GM21825 (cell line): ENCODE measurements around the gene ACADVL.
A peak's percentile ranks its signal among the peaks of the same experiment; 100 is the strongest.
"Not testable (repeated sequence)": the region's sequence is repeated elsewhere in the genome, so short reads cannot be mapped to it uniquely, and the experiment has no call there.

ENCODE experiments used
- ATAC-seq: cut with Tn5 transposase; IDR thresholded peaks from one replicate; pipeline ENCODE4 v1.9.1; 2021; ENCODE audit warnings: mild to moderate bottlenecking, moderate library complexity; ENCODE audit not compliant: unreplicated experiment

The ACADVL gene

GRCh38 chr17:7234083-7234951 is 14.6 kb downstream of the ACADVL start, which contains the start of gene DVL2:
TSS of gene DVL2 (minus strand) at chr17:7234517. CDS start at chr17:7234262, 255 bp downstream.
- peak; percentile 37 for ATAC-seq

- no peak for ATAC-seq
These were observed 16.2 kb downstream of the ACADVL start for GRCh38 chr17:7235693-7236665.

- no peak for ATAC-seq
These were observed 17.1 kb downstream of the ACADVL start for GRCh38 chr17:7236808-7237207.

GRCh38 chr17:7237266-7237760 is 17.6 kb downstream of the ACADVL start:
- ATAC-seq, result no peak

GRCh38 chr17:7237761-7238419 is 18.2 kb downstream of the ACADVL start:
- no peak for ATAC-seq

- no peak for ATAC-seq
These were observed 18.8 kb downstream of the ACADVL start for GRCh38 chr17:7238420-7239090.

- ATAC-seq, result peak; percentile 39
These were observed 19.6 kb downstream of the ACADVL start, which contains the start of gene PHF23 for GRCh38 chr17:7239091-7240027. TSS of gene PHF23 (minus strand) at chr17:7239457. CDS start at chr17:7239279, 178 bp downstream.

- ATAC-seq, result no peak
These were observed 20.6 kb downstream of the ACADVL start for GRCh38 chr17:7240375-7240774.

GRCh38 chr17:7241090-7241733 is 21.5 kb downstream of the ACADVL start:
- no peak for ATAC-seq

GRCh38 chr17:7241783-7242716 is 22.3 kb downstream of the ACADVL start, which contains the start of gene GABARAP:
TSS of gene GABARAP (minus strand) at chr17:7242449. CDS start at chr17:7242330, 119 bp downstream.
- peak; percentile 28 for ATAC-seq

GRCh38 chr17:7242717-7243452 is 23.1 kb downstream of the ACADVL start:
- ATAC-seq, result peak; percentile 37

GRCh38 chr17:7243453-7243729 is 23.7 kb downstream of the ACADVL start:
- ATAC-seq, result no peak

GRCh38 chr17:7243838-7244237 is 24.1 kb downstream of the ACADVL start:
- not testable (repeated sequence) for ATAC-seq

GRCh38 chr17:7246779-7247178 is 27.0 kb downstream of the ACADVL start:
- ATAC-seq, result no peak

GRCh38 chr17:7248796-7249195 is 29.1 kb downstream of the ACADVL start:
- ATAC-seq, result no peak

GRCh38 chr17:7249214-7249613 is 29.5 kb downstream of the ACADVL start:
- no peak for ATAC-seq

- no peak for ATAC-seq
These were observed 30.1 kb downstream of the ACADVL start for GRCh38 chr17:7249830-7250229.
